Ureter (tissue), 1 donor: ENCODE data around the gene ZNF594. TPM values are rescaled to one million over a fixed set of nuclear protein-coding genes. Genes with fewer than 3 reads are reported as not detected.
A peak's percentile ranks its signal among the peaks of the same experiment; 100 is the strongest.
"Not testable (repeated sequence)": the region's sequence is repeated elsewhere in the genome, so short reads cannot be mapped to it uniquely, and the experiment has no call there.

Experiments used
- DNase-seq: peaks from one replicate; pipeline ENCODE4 v3.0.0-alpha.2; 2020; ENCODE audit warnings: low spot score
- total RNA-seq: library from RNA; stranded (reverse); gene quantifications from one replicate; pipeline ENCODE4 v1.2.4, GENCODE V29; 2023
- donor health status: DM: yes; HTN: yes; CAD: no.

ZNF594 gene
- total RNA-seq = 13.5 TPM

DNA sequence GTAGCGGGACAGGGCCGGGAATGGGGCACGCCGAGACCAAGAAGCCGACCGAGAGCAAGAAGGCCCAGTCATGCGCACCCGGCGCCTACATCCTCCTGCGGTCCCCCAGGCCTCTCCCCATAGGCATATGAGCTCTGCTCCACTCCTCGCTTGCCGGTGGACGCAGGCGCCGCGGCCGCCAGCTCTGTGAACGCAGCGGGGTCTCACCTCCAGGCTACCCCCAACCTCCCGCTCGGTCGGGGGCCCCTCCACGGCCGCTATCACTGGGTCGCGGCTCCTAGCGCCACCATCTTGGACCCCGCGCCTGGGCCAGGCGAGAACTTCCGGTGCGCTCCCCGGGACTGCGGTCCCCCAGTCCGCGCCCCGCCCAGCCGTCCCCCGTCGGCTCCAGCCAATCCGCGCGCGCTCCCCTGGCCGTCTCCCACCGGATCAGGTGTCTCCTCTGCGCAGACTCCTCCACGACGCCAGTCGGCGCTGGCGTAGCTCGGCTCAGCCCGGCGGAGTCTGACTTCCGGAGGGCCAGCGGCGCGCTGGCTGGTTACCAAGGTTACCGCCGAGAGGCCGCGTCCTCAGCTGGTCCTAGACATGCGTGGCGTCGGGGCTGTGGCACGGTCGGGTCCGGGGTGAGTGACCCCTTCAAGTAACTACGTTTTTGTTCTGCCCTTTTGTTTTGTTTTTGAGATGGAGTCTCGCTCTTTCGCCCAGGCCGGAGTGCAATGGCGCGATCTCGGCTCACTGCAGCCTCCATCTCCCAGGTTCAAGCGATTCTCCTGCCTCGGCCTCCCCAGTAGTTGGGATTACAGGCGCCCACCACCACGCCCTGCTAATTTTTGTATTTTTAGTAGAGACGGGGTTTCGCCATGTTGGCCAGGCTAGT lies at the start of gene ZNF594:
Gene ZNF594 (minus strand): TSS at position 328 of the 877 bp plus-strand sequence. CDS start 7,612 bp downstream, outside the sequence.
- peak; percentile 96 for DNase-seq

DNA sequence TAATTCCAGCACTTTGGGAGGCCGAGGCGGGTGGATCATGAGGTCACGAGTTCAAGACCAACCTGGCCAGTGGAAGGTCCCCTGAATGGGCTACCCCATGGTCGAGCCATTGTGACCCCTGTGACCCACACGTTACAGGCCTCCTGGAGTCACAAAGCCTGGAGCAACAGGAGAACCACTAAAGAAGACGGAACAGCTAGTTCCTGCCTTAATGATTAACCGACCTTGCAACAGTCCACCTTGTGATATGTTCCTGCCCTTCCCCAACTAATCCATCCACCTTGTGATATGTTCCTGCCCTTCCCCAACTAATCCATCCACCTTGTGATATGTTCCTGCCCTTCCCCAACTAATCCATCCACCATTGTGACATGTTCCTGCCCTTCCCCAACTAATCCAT lies 48.1 kb upstream of the ZNF594 start:
- not testable (repeated sequence) for DNase-seq

DNA sequence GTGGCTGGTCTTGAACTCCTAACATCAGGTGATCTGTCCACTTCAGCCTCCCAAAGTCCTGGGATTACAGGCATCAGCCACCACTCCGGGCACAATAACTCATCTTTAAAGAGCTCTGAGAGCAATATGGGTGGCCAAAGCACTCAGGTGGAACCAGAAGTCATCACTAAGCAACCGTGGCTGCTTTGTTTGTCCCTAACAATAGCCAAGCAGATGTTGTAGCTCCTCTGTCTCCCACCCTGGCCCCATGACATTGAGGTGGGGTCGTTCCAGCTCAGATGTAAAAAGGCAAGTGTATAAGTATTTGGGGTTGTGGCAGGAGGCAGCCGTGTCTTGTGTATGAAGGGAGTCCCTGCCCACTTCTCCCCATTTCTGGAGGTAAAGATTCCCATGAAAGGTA lies 46.7 kb upstream of the ZNF594 start:
- DNase-seq = no peak

DNA sequence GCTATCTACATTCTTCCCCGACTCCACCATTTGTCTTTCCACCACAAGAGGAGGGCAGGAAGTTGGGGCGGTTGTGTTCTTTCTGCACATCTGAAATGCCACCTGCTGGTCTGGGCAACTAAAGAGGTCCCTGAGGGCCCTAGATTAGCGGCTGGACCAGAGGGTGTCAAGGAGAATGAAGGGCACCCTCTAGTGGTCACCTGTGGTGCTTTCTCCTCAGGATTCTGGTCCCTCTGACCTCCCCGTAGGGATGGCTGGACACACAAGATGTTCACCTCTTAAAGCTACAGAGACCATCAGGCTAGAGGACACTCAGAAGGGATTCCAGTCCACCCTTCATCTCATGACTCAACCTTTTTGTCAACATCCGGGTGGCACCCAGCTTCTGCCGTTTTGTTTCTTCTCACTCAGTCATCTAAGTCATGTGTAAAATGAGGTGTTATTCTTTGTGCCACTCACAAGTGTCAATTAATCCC lies 45.9 kb upstream of the ZNF594 start:
- no peak for DNase-seq

DNA sequence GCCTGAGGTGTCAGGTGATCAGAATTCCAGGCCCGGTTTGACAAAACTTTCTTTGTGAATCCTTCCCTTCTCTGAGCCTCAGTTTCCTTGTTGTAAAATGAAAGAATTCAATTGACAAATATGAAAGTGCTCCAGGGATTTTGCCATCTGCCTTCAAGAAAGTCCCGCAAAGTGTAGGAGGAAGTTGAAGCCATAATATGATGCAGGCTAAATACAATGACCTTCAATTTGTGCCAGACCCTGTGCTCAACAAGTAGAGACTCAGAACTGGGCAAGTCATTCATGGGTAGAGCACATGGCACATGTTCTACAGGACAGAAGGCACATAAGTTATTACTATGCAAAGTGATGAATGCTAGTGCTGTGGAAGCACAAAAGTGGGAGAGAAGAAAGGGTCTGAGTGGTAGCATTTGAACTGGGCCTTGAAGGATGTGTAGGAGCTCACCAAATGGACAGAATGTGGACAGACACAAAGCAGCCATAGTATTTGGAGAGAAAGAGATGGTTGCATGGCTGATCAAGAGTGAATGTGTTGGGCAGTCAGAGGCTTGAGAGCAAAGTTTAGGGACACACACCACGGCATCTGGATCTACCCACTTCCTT lies 45.4 kb upstream of the ZNF594 start:
- no peak for DNase-seq

DNA sequence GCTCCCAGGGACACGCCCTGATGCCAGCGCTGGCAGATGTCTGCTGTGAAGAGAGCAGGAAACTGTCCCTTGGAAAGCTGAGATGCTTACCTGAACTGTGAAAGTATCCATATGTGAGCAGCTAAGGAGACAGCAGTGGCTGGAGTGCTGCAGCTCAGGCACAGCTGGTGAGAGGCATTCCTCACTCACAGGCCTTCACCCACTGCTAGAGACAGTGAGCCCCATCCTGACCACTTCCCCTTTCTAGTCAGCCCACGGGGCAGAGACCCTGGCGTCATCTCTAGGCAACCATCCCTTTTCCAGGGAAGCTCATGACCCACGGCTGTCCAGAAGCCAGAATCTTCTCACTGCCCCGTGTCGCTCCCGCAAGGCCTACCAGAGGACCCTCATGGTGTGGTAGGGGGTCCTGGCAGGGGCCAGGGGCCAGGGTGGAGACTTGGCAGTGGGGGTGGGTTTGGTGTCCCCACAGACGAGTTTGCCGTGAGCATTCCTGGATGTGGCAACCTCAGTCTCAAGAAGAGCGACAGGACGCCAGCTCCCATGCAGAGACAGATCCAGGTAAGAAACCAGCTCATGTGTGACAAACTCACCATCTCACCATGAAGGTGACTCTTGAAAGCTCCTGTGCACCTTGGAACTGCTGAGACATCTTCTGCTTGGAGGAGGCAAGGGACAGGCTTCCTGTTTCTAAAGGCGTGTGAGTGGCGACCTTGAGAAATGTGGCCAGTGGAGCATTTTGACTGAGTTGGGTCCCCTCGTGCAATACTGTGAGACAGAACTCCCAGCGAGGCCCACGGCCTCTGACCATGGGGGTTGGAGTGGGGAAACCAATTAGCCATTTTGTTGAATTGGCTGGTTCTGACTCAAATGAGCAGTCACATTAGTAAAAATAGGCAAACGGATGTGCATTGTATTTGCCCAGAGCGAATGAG lies 43.2 kb upstream of the ZNF594 start, which contains the start of gene SCIMP:
Gene SCIMP (minus strand): TSS at position 216 of the 932 bp plus-strand sequence. CDS start 105 bp downstream, at position 111.
- DNase-seq = no peak

DNA sequence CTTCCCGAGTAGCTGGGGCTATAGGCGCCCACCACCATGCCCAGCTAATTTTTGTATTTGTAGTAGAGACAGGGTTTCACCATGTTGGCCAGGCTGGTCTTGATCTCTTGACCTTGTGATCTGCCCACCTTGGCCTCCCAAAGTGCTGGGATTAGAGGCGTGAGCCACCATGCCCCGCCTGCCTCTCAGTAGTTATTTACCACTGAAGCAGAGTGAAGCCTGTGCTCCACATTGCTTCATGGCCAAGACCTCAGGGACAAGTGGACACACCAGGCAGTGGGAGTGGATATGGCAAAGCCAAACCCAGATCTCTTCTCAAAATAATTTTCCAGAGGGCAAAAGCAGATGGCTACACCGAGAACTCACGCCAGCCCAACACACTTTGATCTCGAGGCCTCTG lies 41.8 kb upstream of the ZNF594 start:
- DNase-seq = not testable (repeated sequence)

DNA sequence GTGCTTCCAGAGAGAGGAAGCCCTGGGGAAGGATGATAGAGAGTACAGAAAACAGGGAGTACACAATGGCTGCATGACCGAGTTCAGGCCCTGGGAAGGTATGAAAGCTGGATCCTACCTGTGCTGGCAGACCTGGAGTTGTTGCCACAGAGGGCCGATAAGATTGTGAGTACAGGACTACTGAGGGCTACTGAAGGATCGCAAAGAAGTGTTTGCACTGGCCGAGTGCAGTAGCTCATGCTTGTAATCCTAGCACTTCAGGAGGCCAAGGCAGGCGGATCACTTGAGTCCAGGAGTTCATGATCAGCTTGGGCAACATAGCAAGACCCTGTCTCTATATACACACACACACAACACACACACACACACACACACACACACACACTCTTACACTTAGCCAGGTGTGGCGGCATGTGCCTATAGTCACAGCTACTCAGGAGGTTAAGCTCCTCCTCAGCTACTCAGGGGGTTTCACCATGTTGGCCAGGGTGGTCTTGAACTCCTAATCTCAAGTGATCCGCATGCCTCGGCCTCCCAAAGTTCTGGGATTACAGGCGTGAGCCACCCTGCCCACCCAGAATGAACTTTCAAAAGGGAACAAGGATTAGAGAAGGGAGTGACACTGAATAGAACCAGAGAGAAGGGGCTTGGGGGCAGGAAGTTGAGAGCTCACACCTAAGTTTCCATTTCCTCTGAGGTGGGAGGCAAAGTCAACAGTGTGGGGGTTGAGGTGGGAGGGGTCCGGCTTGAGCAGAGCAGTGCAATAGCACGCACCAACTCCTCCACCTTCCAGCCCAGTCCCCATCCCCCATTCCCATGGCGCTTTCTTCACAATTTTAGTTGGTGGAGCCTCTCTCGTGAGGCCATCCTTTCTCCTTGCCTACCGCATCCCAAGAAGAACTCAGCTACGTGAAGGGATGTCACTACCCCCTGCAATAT lies 35.5 kb upstream of the ZNF594 start:
- no peak for DNase-seq

DNA sequence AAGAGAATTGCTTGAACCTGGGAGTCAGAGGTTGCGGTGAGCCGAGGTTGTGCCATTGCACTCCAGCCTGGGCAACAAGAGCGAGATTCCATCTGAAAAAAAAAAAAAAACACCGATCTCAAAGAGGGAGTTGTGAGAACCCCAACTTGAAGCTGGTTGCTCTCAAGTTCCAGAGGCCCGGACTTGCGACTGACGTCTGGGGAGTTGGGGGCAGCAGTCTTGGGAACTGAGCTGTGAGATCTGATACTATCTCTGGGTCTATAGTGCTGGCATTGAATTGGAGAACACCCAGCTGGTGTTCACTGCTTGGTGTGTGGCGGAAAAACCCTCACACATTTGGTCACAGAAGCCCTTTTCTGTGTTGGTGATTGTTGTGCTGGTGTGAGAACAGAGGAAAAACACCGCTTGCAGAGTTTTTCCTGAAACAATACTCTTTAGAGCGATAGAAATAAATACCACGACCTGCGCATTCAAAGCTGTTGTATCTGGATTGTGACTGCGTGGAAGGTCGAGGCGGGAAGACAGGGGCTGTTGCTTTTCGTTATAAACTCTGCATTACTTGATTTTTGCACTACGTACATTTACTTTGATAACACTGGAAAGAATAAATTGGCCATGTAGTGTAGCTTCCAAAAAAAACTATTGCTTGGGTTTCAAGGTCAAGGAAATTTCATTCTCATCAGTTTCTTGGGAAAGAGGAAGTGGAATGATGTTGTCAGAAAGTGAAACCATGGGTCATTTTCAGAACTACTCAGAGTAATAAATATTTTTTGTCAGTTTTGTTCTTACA lies 34.2 kb upstream of the ZNF594 start:
- DNase-seq = no peak

DNA sequence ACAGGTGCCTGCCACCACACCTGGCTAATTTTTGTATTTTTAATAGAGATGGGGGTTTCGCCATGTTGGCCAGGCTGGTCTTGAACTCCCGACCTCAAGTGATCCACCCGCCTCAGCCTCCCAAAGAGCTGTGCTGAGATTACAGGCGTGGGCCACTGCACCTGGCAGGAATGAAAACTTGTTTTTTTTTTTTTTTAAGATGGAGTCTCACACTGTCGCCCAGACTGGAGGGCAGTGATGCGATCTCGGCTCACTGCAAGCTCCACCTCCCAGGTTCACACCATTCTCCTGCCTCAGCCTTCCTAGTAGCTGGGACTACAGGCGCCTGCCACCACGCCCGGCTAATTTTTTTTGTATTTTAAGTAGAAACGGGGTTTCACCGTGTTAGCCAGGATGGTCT lies 30.2 kb upstream of the ZNF594 start:
- DNase-seq = not testable (repeated sequence)

DNA sequence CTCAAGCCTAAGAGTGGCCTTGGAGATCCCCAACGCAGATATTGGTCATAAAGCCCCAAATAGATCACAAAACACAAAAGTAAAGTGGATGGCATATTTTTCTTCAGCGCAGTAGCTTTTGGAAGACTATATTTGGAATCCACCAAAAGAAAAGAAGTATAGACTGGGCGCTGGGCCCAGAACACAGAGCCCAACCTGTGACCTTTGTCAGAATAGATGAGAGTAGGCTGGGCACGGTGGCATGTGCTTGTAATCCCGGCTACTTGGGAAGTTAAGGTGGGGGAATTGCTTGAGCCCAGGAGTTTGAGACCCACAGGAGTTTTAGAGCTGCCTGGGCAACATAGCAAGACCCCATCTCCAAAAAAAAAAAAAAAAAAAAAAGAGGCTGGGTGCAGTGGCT lies 28.4 kb upstream of the ZNF594 start:
- no peak for DNase-seq

DNA sequence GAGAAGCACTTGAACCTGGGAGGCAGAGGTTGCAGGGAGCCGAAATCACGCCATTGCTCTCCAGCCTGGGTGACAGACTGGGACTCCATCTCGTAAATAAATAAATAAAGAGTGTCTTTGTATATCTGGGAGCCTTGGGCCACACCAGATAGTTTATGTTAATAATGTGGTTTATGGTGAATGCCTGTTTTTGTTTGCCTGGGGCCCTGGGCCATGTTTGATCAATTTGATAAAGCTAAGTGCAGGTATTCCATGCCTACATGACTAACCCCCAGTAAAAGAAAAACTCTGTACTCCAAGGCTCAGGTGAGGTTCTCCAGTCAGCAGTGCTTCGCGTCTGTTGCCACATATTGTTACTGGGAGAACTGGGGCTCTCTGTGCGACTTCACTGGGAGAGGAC lies 27.9 kb upstream of the ZNF594 start:
- DNase-seq = no peak

DNA sequence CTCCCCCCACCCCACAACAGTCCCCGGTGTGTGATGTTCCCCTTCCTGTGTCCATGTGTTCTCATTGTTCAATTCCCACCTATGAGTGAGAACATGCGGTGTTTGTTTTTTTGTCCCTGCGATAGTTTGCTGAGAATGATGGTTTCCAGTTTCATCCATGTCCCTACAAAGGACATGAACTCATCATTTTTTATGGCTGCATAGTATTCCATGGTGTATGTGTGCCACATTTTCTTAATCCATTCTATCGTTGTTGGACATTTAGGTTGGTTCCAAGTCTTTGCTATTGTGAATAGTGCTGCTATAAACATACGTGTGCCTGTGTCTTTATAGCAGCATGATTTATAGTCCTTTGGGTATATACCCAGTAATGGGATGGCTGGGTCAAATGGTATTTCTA lies 25.9 kb upstream of the ZNF594 start:
- DNase-seq = not testable (repeated sequence)

DNA sequence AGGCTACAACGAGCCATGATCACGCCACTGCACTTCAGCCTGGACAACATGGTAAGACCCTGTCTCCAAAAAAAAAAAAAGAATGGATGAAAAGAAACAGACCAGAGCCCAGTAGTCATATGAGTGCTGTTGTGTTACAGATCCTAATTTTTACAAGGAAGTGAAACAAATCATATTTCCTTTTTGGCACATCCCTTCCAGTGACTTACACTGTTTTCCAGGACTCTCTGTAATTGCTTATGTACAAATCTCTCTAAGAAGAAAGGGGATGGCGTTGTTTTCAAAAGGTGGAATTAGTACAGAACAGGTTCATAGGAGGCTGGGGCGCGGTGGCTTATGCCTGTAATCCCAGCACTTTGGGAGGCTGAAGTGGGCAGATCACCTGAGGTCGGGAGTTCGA lies 19.8 kb upstream of the ZNF594 start:
- no peak for DNase-seq

DNA sequence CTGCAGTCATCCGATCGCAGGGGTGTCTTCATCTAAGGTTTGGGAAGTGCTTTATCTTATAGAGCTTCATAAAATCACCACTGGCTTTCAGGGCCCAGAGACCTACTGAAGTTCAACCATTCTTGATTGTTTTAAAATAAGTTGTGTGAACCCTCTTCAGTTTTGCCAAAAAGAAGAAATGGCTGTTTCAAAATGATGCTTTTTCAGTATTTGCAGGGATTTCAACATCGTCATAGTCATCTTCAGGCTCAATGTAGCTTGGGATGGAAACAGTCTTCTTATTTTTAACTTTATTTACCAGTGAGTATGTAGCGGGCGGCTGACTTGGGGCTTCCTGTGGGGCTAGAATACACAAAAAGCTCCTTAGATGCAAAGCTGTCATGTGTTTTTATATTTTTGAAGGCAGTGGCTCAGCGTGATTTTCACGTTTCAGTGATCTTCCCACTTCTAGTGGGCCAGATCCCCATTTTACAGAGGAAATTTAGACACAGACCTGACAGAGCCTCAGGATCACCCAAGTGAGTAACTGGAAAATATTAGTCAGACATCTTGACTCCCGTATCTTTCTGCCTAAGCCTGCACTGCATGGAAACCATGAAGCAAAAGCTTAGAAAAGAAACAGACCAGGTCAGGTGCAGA lies 19.1 kb upstream of the ZNF594 start:
- no peak for DNase-seq

DNA sequence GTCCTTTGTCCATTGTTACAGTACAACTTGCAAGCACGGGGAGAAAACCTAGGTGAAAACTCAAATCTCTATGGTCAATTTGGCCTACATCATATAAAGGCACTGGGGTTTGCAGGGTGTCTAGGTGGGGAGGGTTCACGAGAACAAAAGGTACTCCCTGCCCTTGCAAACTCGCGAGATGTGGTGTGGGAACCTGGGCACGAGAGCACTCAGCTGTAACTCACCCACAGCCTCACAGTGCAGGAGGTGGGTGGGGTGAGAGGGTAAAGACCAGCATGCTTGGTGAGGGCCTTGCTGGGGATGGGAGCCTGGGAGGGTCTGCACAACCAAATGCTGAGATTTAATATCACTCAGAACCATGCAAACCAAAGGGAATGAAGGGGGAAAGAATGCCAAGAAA lies 18.4 kb upstream of the ZNF594 start:
- DNase-seq = no peak

DNA sequence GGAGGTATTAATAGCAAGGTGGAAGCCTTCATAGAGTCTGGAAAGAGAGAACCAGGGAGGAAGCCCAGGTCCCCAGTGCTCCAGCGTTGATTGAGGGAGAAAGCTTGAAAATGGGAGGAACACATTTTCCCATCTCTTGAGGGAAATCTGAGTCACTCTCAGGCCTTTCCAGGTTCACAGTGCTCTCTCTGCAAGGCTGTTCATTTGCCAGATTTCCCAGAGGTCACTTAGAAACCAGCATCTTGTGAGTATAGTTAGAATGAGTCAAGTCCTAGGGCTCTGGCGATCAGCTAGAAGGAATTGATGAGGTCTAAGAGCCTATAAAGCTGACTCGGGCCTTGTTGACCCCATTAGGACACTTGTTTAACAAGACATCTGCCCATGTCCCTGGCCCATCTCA lies 17.7 kb upstream of the ZNF594 start:
- no peak for DNase-seq

DNA sequence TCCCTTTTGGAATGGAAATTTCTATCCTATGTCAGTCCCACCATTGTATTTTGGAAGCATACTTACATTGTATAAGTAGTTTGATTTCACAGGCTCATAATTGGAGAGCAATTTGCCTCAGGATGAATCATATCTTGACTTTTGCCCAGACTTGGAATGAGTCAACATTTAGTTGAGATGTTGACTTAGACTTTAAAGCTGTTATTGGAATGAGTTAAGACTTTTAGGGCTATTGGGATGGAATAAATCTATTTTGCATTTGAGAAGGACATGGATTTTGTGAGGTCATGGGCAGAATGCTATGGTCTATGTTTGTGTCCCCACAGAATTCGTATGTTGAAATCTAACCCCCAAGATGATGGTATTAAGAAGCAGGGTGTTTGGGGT lies 12.2 kb upstream of the ZNF594 start:
- DNase-seq = no peak

DNA sequence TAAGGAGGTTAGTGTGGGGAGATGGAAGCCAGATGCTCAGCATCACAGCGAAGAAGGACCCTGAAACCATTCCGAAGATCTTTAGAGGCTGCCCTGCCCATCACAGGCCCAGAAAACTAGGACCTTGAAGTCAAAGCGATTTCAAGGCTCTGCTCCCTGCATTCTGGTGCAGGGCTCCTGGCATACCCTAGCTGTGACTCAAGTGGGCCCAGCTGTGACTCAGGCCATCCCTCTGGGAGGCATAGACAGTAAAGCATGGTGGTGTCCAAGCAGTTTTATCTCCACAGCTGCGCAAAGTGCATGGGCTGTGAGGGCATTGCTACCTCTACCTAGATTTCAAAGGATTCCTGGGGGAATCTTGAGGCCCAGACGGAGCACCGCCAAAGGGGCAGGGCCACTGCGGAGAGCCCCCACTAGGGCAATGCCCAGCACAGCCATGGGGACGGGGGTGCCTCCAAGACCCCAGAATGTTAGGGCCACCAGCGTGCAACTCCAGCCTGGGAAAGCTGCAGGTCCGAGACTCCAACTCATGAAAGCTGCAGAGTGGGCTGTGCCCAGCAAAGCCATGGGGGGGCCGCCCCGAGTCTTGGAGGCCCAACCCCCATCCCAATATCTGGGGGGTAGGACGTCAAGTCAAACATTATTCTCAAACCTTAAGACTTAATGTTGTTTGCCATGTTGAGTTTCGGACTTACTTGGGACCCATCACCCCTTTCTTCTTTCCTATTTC lies 11.7 kb upstream of the ZNF594 start:
- DNase-seq = no peak
